Osteocyte (in vitro differentiated cells): ENCODE measurements around the gene TGFB2. TPM values are rescaled to one million over a fixed set of nuclear protein-coding genes. Genes with fewer than 3 reads are reported as not detected.

ENCODE experiments used
- DNase-seq: peaks from one replicate; pipeline ENCODE4 v3.0.0; 2021; ENCODE audit warnings: mixed read lengths; ENCODE audit not compliant: unreplicated experiment; ENCODE audit errors: extremely low spot score
- H3K27ac Mint-ChIP-seq: one replicate; pipeline ENCODE4 v1.8.0; 2021; ENCODE audit warnings: mild to moderate bottlenecking, mixed read lengths; ENCODE audit not compliant: unreplicated experiment
- H3K27me3 Mint-ChIP-seq: one replicate; pipeline ENCODE4 v1.8.0; 2021; ENCODE audit warnings: mixed read lengths; ENCODE audit not compliant: unreplicated experiment
- H3K36me3 Mint-ChIP-seq: one replicate; pipeline ENCODE4 v1.8.0; 2021; ENCODE audit warnings: mixed read lengths; ENCODE audit not compliant: unreplicated experiment
- H3K4me1 Mint-ChIP-seq: one replicate; pipeline ENCODE4 v1.8.0; 2021; ENCODE audit warnings: mixed read lengths; ENCODE audit not compliant: unreplicated experiment
- H3K4me3 Mint-ChIP-seq: one replicate; pipeline ENCODE4 v1.8.0; 2021; ENCODE audit warnings: mild to moderate bottlenecking, moderate library complexity, mixed read lengths; ENCODE audit not compliant: unreplicated experiment
- H3K9me3 Mint-ChIP-seq: one replicate; pipeline ENCODE4 v1.8.0; 2021; ENCODE audit warnings: mixed read lengths; ENCODE audit not compliant: unreplicated experiment
- total RNA-seq: library from RNA; stranded (reverse); gene quantifications from 2 replicates; pipeline ENCODE4 v1.2.1, GENCODE V29; 2021
- TF ChIP-seq, protein P1 (sequence below): fragments of 200-600 bp; sonication (generic); IDR thresholded peaks from 2 replicates; pipeline ENCODE4 v1.5.0; 2021; ENCODE audit warnings: antibody characterized with exemption, mild to moderate bottlenecking, moderate library complexity

Gene TGFB2
- total RNA-seq, 1 donor from 2014 or later = 184 TPM

DNA sequence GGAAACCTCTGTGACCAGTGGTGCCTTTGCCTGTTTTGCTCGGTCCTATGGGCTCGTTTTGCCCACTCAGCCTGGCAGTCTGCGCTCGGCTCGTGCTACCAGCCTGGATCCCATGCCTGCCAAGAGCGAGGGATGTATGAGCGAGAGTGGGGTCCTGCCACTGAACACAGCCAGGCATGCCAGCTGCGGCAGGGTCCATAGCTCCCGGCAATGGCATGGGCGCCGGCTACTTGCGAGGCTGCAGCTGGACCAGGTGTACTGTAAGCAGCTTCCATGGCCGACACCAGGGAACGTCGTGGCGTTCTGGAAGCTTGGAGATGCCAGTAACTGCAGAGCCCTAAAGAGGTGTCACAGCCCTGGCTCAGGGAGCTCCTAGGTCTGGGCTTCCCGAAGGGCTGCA is 22.4 kb upstream of the TGFB2 start:
- H3K4me3 Mint-ChIP-seq = no peak overlapping the region
- no peaks in the 10 kb centered on the region for H3K9me3 Mint-ChIP-seq
- peaks cover 16% of the 10 kb centered on the region for H3K36me3 Mint-ChIP-seq
- no peaks in the 10 kb centered on the region for H3K27me3 Mint-ChIP-seq
- no peak overlapping the region for H3K27ac Mint-ChIP-seq
- DNase-seq = no peak
- TF ChIP-seq, protein P1, sequence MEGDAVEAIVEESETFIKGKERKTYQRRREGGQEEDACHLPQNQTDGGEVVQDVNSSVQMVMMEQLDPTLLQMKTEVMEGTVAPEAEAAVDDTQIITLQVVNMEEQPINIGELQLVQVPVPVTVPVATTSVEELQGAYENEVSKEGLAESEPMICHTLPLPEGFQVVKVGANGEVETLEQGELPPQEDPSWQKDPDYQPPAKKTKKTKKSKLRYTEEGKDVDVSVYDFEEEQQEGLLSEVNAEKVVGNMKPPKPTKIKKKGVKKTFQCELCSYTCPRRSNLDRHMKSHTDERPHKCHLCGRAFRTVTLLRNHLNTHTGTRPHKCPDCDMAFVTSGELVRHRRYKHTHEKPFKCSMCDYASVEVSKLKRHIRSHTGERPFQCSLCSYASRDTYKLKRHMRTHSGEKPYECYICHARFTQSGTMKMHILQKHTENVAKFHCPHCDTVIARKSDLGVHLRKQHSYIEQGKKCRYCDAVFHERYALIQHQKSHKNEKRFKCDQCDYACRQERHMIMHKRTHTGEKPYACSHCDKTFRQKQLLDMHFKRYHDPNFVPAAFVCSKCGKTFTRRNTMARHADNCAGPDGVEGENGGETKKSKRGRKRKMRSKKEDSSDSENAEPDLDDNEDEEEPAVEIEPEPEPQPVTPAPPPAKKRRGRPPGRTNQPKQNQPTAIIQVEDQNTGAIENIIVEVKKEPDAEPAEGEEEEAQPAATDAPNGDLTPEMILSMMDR = no peak
- peaks cover 8% of the 10 kb centered on the region for H3K4me1 Mint-ChIP-seq

DNA sequence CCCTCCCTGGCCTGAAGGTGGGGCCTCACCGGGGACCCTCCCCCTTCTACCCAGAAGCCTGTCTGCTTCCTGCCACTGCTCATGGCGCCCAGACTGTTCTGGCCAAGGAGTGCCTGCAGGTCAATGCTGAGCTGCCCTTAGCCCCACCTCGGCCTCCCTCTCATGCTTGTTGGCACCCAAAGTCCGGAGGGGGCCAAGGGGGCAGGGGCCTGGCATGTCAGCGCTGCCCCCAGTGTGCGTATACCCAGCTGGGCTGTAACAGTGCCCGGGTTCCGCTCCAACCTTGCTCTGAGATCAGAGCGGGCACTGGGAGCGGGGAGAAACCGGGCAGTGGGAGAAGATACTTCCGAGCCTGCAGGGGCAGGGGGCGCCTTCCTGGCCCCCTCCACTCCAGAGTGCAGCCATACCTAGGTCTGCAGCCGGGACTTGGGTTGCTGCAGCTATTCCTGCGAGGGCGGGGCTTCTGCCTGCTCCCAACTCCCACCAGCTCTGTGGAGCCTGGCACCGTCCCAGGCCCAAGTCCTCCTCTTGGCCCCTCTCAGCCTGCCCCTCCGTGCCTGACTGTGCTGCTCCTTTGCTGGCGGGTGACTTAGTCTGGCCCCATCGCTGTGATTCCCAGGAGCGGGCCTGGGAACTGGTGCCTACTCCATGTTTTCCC is 21.4 kb upstream of the TGFB2 start:
- peaks cover 16% of the 10 kb centered on the region for H3K36me3 Mint-ChIP-seq
- no peak for DNase-seq
- no peaks in the 10 kb centered on the region for H3K9me3 Mint-ChIP-seq
- TF ChIP-seq, protein P1 = no peak
- peaks cover 8% of the 10 kb centered on the region for H3K4me1 Mint-ChIP-seq
- H3K4me3 Mint-ChIP-seq = no peak overlapping the region
- no peak overlapping the region for H3K27ac Mint-ChIP-seq
- H3K27me3 Mint-ChIP-seq = no peaks in the 10 kb centered on the region

- Mint-ChIP-seq H3K27ac (no peak overlapping the region), H3K36me3 (peaks cover 16% of the 10 kb centered on the region), H3K4me3 (no peak overlapping the region), H3K9me3 (no peaks in the 10 kb centered on the region), H3K27me3 (no peaks in the 10 kb centered on the region), H3K4me1 (peaks cover 8% of the 10 kb centered on the region)
- TF ChIP-seq, protein P1 = no peak
- no peak for DNase-seq
These were observed 20.9 kb upstream of the TGFB2 start for GRCh38 chr1:218324226-218324580.

- Mint-ChIP-seq H3K27me3 (no peaks in the 10 kb centered on the region), H3K4me1 (peaks cover 11% of the 10 kb centered on the region), H3K27ac (no peak overlapping the region), H3K36me3 (peaks cover 11% of the 10 kb centered on the region), H3K9me3 (no peaks in the 10 kb centered on the region), H3K4me3 (no peak overlapping the region)
- TF ChIP-seq, protein P1 = no peak
- no peak for DNase-seq
These were observed 16.4 kb upstream of the TGFB2 start for GRCh38 chr1:218328769-218329168.

- Mint-ChIP-seq H3K9me3 (no peaks in the 10 kb centered on the region), H3K4me3 (no peak overlapping the region), H3K4me1 (peaks cover 11% of the 10 kb centered on the region), H3K27me3 (no peaks in the 10 kb centered on the region), H3K36me3 (peaks cover 3% of the 10 kb centered on the region), H3K27ac (no peak overlapping the region)
- TF ChIP-seq, protein P1 = peak; percentile 77
- DNase-seq = no peak
These were observed 15.0 kb upstream of the TGFB2 start for GRCh38 chr1:218330043-218330623.
